Skeletal muscle cell (primary cell): ENCODE measurements around the gene CNGB1.
A peak's percentile ranks its signal among the peaks of the same experiment; 100 is the strongest.

Experiments
- DNase-seq: peaks from one replicate; pipeline ENCODE4 v3.0.0-alpha.2; 2010; ENCODE audit warnings: low read depth
- H3K4me3 ChIP-seq: 2 replicates; pipeline ENCODE4 v1.5.1; 2011; ENCODE audit warnings: low read depth, mild to moderate bottlenecking, control low read depth, low read length, moderate library complexity

Gene CNGB1

GRCh38 chr16:57997528-57998265 is 26.8 kb upstream of the CNGB1 start:
- no peak overlapping the region for H3K4me3 ChIP-seq
- no peak for DNase-seq

GRCh38 chr16:57997176-57997527 is 26.2 kb upstream of the CNGB1 start:
- H3K4me3 ChIP-seq: no peak overlapping the region
- DNase-seq: no peak

- H3K4me3 ChIP-seq: no peak overlapping the region
- no peak for DNase-seq
Measured at GRCh38 chr16:57996406-57997175, 25.7 kb upstream of the CNGB1 start.

- DNase-seq: no peak
Measured at GRCh38 chr16:57995721-57996405, 24.9 kb upstream of the CNGB1 start.

GRCh38 chr16:57994778-57995177 is 23.9 kb upstream of the CNGB1 start:
- DNase-seq: no peak
- H3K4me3 ChIP-seq: no peak overlapping the region

More at GRCh38 chr16:57995721-57996405, 24.9 kb upstream of the CNGB1 start:
- H3K4me3 ChIP-seq: no peak overlapping the region

GRCh38 chr16:57994361-57994760 is 23.4 kb upstream of the CNGB1 start:
- DNase-seq: no peak
- no peak overlapping the region for H3K4me3 ChIP-seq

GRCh38 chr16:57993897-57994296 is 23.0 kb upstream of the CNGB1 start:
- no peak overlapping the region for H3K4me3 ChIP-seq
- no peak for DNase-seq

- H3K4me3 ChIP-seq: no peak overlapping the region
- no peak for DNase-seq
Measured at GRCh38 chr16:57993438-57993837, 22.5 kb upstream of the CNGB1 start.

GRCh38 chr16:57992084-57992483 is 21.2 kb upstream of the CNGB1 start:
- DNase-seq: no peak

GRCh38 chr16:57991551-57992059 is 20.7 kb upstream of the CNGB1 start:
- DNase-seq: no peak
- no peak overlapping the region for H3K4me3 ChIP-seq

More at GRCh38 chr16:57992084-57992483, 21.2 kb upstream of the CNGB1 start:
- no peak overlapping the region for H3K4me3 ChIP-seq

- H3K4me3 ChIP-seq: no peak overlapping the region
- DNase-seq: no peak
Measured at GRCh38 chr16:57988929-57989328, 18.0 kb upstream of the CNGB1 start.

GRCh38 chr16:57987441-57988177 is 16.7 kb upstream of the CNGB1 start:
- no peak overlapping the region for H3K4me3 ChIP-seq
- no peak for DNase-seq

- DNase-seq: no peak
- no peak overlapping the region for H3K4me3 ChIP-seq
Measured at GRCh38 chr16:57986196-57986595, 15.3 kb upstream of the CNGB1 start.

GRCh38 chr16:57985204-57986181 is 14.6 kb upstream of the CNGB1 start:
- peak overlapping the region; percentile 51 for H3K4me3 ChIP-seq
- no peak for DNase-seq

- peak overlapping the region; percentile 51 for H3K4me3 ChIP-seq
- no peak for DNase-seq
Measured at GRCh38 chr16:57984443-57985203, 13.7 kb upstream of the CNGB1 start.

GRCh38 chr16:57982385-57982784 is 11.5 kb upstream of the CNGB1 start:
- no peak for DNase-seq
- no peak overlapping the region for H3K4me3 ChIP-seq

- no peak overlapping the region for H3K4me3 ChIP-seq
- no peak for DNase-seq
Measured at GRCh38 chr16:57981636-57982035, 10.7 kb upstream of the CNGB1 start.
